DMS53 treated with DMSO at 0.1 percent for 48 hours (cell line): ENCODE results near the gene ANXA6.
"Not testable (repeated sequence)": the region's sequence is repeated elsewhere in the genome, so short reads cannot be mapped to it uniquely, and the experiment has no call there.

Experiments used
- DNase-seq: peaks from one replicate; lab custom pipeline; 2025; ENCODE audit not compliant: unreplicated experiment; lab: John Stamatoyannopoulos, UW

Gene ANXA6

DNA sequence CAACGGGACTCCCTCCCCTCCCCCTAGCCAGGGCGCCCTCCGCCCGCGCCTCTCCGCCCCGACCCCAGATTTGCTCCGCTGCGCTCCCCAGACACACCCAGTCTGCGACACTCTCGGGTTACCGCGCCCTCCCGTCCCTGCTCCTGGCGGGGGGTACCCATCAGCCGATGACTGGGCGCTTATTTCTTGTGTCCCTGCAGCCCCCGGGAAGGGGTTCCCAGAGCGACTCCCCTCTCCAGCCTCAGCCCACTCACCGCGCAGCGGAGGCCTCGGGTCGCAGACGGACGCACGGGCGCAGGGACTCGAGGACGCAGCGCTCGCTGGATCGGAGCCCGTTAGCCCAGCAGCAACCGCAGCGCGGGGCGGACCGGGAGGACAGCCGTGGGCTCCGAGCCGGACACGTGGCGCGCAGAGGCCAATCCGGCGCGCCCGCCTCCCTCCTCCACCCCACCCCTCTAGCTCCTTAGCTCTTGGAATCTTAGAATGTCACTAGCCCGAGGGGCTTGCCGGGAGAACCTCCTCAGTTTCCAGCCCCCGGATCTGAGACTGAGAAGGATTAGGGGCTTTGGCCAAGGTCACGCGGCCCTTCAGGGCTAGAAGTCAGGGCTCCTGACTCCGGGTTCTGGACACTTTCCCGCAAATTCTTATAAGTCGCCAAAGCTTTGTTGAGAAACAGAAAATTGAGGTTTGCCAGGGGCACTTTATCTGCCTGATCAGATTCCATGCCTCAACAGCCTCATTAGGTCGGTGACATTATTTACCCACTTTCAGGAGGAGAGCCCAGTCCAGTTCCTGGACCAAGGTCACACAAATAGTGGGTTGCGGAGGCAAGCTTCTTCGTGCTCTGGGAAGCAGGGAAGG lies at the start of gene ANXA6:
TSS of gene ANXA6 (minus strand) at position 354 of the 861 bp plus-strand sequence. CDS start 9,878 bp downstream, outside the sequence.
- peak; percentile 32 for DNase-seq

DNA sequence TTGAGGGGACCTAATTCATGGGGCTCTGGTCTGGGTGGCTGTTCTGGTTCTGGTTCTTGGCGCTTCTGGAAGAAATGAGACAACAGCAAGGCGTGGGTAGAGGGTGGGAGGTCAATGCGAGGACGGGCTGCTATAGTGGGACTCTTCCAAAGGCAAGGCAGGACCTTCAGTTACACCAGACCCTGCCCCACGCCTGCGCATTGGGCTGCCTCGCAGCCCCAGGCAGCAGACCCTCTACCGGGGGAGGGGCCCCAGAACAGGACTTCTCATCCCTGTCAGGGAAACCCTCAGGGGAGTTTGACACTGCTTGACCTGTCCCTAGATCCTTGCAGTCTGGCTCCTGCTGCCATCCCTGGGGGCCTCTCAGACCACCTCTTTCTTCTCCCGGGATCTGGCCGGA lies 47.8 kb upstream of the ANXA6 start:
- no peak for DNase-seq

DNA sequence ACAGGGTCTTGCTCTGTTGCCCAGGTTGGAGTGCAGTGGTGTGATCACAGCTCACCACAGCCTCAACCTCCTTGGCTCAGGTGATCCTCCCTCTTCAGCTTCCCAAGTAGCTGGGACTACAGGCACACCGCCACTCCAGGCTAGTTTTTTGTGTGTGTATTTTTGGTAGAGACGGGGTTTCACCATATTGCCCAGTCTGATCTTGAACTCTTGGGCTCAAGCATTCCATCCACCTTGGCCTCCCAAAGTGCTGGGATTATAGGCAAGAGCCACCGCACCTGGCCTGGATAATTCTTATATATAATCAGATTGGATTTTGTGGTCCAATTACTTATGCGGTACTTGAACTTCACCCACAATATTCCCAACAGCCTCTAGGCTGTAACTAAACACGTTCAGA lies 46.5 kb upstream of the ANXA6 start:
- no peak for DNase-seq

DNA sequence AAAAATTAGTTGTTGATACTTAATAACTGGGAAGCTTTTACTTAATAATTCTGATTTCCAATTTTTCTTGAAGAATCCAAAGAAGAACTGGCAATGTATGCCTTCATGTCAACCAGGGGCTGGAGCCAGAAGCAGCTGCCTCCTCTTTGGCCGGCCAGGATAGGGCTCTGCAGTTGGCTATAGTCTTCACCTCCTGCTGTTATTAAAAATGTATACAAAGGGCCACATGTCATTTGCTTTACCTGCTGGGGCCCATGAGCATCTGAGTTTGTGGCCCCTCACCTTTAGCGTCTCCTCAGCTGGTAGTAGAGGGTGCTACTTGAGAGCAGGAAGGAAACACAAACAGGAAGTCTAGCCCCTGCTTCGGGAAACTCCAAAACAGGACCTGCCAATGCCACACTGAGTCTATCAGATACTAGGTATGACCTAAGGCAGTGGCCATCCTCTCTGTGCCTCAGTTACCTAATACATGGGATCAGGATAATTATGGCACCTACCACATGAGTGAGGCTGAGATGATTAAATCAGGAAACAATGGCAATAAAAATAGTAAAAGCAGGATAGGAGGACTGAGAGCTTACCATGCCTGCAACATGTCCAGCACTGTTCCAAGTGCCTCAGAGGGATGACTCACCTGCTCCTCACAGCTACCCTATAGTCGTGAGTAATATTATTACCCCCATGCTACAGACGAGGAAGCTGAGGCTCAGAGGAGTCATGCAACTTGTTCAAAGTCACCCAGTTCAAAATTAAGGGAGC lies 45.0 kb upstream of the ANXA6 start:
- no peak for DNase-seq

DNA sequence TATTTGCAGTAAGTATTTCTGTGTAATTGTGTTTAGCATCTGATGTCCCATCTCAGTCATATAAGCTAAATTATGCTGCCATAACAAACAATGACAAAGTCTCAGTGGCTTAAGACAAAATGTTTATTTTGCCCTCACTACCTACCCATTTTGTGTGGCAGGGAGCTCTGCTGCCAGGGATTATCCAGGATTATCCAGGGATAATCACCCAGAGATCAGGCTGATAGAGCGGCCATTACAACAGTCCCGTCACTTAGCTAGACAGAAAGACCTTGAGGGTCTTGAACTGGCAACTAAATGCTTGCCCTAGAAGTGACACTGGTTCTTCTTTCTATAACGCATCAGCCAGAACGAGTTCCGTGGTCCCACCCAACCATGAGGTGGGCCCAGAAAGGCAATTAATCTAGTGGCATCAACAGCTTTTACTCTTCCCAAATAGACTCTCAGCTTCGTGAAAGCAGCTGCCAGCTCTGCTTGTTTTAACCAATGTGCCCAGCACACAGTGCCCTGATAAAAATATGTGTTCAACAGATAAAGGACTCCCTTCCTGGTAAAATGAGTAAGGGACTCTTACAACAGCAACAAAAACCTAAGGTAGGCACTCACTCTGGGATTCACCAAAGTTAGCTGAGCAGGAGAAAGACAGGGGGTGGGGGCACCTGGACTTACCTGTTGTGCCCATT lies 43.5 kb upstream of the ANXA6 start:
- no peak for DNase-seq

DNA sequence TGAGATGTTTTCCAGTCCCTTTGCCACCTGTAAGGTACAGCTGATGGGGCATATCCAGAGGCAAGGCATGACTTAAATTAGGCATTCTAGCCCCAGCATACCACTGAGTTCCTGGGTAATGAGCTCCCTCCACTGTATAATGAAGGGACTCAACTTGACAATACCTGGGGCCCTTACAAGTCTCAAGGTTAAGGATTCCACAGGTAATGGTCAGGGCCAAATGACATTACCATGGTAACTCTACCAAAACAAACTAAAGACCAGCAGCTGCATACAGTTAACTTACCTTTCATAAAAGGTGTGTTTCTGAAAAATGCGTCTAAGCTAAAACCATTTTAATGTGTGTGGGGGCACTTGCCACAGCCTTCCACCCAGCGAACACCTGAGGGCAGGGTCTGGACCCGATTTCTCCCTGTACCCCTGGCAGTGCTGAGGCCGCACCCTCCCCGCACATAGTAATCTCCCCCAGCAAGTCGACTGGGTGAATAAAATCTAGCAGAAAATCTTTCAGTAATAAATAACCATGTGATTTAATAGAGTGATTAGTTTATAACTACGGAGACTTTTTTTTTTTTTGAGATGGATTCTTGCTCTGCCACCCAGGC lies 42.1 kb upstream of the ANXA6 start:
- DNase-seq, result no peak

DNA sequence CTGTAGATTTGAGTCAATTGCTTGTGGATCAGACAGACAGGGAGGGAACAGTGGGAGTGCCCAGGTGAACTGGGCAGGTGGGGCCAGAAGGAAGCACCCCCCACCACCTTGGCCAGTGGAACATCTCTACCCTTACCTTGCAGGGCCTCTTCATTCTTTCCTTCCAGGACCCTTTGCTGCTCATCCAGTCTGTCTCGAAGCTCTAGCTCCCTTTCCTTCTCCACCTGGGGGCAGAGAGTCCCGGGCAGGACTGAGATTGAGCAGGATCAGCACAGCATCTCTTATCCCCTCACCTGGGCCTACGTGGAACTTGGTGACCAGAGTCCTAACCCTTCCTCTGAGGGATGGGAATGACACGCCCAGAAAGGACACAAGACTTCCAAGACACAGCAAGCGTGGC lies 41.3 kb upstream of the ANXA6 start:
- DNase-seq, result no peak

DNA sequence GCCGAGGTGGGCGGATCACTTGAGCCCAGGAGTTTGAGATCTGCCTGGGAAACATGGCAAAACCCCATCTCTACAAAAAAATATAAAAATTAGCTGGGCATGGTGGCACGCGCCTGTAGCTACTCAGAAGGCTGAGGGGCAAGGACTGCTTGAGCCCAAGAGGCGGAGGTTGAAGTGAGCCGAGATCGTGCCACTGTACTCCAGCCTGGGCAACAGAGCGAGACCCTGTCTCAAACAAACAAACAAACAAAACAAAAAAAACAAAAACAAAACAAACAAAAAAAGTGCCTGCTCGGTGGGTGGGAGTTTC lies 39.7 kb upstream of the ANXA6 start:
- DNase-seq, result not testable (repeated sequence)

DNA sequence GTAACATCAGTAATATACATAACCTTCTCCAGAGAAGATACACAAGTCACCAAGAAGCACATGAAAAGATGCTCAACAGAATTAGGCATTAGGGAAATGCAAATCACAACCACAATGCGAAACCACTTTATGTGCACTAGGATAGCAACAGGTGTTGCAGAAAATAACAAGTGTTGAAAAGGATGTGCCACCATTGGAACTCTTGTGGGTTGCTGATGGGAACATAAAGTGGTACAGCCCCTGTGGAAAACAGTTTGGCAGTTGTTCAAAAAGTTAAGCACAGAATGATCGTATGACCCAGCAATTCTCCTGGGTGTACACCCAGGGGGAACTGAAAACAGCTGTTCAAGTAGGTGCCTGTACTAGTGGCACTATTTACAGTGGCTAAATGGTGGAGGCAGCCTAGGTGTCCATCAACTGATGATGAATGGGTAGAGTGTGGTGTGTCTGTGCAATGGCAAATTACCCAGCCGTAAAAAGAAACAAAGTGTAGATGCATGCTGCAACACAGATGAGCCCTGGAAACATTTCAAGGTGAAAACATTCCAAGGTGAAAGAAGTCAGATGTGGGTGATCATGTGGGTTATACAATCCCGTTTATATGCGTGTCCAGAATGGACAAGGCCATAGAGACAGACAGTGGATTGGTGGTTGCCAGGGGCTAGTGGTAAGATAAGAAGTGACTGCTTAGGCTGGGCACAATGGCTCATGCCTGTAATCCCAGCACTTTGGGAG lies 39.1 kb upstream of the ANXA6 start:
- no peak for DNase-seq

DNA sequence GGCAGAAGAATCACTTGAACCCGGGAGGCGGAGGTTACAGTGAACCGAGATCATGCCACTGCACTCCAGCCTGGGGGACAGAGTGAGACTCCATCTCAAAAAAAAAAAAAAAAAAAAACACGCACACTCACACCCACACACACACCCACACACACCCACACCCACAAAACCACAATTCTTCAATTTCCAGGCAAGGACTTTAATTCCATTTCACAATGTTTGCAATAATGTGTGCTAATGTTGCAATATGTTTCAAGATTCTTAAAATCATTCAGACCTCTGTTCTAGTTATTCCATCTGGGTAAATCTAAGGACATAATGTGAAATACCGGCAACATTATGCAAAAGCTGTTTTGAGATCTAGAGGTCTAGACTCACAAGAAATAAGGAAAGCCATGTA lies 38.0 kb upstream of the ANXA6 start:
- no peak for DNase-seq

DNA sequence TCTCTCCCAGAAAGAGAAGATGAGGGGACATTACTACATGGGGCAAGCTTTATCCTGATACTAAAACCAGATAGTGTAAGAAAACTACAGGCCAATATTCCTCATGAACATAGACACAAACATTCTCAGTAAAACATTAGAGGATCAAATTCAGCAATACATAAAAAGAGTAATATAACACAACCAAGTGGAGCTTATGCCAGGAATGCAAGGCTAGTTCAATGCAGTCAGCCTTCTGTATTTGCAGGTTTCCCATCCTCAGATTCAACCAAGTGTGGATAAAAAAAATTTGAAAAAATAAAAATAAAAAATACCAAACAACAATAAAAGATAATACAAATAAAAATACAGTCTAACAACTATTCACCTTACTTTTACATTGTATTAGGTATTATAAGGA lies 35.0 kb upstream of the ANXA6 start:
- no peak for DNase-seq

DNA sequence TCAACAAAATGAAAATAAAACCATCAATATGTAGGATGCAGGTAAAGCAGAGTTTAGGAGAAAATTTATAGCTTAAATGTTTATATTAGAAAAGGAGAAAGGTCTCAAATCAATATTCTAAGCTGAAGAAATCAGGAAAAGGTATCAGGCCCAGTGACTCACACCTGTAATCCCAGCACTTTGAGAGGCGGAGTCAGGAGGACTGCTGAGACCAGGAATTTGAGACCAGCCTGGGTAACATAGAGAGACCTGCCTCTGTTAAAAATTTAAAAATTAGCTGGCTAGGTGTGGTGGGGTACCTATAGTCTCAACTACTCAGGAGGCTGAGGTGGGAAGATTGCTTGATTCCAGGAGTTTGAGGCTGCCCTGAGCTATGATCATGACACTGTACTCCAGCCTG lies 34.1 kb upstream of the ANXA6 start:
- no peak for DNase-seq

DNA sequence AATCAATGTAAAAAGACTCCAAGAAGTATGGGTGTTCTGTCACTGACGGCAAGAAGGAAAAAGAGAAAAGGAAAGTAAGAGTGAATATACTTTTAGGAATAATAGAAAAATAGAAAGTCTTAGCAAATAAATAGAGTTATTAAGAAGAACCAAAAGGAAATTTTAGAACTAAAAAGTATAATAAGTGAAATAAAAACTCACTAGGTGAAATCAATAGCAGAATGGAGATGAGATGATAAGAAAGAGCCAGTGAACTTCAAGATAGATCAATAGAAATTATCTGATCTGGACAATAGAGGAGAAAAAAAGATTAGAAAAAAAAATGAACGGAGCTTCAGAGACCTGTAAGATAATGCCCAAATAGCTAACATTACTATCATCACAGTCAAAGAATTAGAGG lies 31.6 kb upstream of the ANXA6 start:
- DNase-seq, result no peak

DNA sequence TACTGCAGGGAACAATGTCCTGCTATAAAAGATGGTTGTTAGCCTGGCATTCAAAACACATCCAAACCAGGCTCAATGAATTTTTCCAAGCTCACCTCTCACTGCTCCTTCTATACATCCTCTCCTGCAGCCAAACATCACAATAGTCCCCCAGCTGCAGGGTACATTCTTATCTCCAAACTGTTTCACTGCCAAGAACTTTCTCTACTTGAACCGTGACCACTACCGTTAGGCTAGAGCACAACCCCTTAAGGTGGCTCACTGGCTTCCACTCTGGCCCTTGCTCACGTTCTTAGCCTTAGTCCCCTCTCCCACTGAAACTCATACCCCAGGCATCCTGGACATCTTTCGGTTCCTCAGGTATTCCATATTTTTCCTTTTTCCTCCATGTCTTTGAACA lies 29.0 kb upstream of the ANXA6 start:
- no peak for DNase-seq

DNA sequence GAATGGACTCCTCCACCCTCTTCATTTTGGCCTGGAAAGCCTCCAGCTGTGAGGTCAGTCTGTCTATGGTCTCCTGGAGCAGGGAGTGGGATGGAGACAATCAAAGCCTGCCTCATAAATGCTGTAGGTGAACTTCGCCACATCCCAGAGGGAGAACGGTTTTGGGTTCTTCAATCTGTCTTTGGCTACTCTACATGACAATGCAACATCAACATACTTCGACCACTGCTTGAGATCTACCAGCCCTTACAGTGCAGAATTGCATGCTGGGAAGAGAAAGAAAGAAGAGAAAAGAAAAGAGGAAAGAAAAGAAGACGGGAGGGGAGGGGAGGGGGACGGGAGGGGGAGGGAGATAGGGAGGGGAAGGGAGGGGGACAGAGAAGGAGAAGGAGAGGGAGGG lies 28.5 kb upstream of the ANXA6 start:
- DNase-seq, result no peak

DNA sequence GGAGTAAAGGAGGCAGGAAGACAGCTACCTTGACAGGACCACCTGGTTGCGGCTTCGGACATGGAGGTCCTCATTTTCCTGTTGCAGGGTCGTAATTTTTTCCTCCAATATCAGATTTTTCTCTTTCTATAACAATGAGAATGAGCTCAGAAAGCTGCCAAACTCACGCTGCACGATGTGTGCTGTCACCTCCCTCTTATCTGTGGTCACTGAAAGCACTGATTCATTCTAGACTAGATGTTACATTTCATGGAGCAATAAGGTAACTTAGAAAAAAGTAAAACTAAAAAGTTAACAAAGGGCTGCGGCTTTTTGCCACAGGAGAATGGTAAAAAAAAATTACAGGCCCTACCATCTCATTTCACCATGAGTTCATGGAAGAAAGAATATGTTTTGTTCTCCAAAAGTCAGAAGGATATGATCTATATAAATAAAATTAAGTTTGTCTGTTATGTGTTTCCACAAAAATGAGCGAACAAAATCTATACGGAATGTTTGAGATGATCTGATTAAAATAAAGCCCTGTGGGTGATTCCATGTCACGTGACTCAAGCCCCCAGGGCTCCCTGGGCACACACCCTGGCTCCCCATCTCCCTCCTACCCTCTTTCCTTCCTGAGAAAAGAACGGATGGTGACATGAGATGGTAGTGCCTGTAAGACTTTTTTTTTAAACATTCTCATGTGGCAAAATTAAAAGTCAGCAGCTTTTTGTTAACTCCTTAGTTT lies 26.9 kb upstream of the ANXA6 start:
- no peak for DNase-seq

DNA sequence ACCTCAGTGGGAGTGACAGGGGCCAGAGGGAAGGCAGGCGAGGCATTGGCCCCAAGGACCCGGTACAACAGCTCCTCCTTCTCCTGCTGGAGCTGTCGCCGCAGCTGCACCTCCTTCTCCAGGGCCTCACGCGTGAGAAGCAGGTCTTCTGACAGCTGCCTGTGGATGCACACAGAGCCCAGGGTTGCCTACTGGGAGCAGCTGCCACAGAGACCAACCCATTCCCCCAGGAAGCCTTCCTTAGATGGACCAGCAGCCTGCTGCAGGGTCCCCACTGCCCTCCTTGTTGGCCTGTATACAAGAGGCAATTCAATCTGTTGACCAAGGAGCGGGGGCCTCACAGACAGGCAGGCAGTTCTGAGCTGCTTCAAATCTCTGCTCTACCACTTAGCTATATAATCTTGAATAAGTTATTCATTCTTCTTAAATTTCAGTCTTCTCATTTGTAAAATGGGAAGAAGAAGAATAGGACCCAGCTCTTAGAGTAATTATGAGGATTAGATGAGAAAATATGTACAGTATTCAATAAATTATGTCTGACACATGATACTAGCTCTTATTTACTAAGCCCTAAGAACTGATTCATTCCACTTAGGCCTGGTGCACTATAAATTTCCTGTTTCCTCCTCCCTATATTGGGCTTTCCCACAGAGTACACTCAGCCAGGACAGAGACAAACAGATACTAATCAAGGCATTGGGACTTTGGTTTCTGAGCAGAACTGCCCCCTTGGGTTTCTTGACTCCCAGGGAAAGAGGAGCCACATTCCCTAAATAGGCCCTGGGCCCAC lies 26.1 kb upstream of the ANXA6 start:
- DNase-seq, result peak; percentile 30

DNA sequence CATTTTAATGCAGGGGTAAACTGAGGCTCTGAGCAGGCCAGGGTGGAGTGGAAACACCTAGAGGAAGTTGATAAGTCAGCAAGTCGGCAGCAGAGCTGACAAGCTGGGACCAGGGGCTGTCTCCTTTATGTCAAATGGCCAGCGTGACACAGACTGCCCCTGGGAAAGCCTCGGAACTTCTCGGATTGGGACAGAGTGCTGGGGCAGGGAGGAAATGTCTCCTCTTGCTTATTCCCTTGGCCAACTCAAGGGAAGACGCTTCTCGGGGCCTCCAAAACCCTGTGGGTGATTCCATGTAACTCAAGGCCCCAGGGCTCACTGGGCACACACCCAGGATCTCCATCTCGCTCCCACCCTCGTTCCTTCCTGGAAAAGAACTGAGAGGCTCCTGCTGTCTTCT lies 25.4 kb upstream of the ANXA6 start:
- DNase-seq, result no peak

DNA sequence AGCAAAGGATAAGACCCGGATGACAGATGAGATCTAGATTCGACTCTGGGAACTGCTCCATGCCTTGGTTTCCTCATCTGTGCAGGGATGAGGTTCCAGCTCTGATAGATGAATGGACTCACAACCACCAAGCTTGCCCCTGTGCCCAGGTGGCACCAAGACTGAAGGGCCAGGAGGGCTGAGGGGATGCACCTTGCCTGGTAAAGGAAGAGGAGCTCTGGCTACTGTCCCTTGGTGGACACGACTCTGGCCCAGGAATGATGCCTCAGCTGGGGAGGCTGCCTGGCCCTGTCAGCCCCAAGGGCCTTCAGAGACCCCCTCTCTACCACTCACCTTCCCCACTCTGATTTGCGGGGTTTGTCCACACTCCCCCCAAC lies 24.9 kb upstream of the ANXA6 start:
- DNase-seq, result no peak
